ENCODE data around the gene PHLPP2. TPM values are rescaled to one million over a fixed set of nuclear protein-coding genes. Genes with fewer than 3 reads are reported as not detected.

PHLPP2 gene
- total and polyA plus RNA-seq, 2 experiments from 2014 or later = 7.4 to 15.0 TPM

DNA sequence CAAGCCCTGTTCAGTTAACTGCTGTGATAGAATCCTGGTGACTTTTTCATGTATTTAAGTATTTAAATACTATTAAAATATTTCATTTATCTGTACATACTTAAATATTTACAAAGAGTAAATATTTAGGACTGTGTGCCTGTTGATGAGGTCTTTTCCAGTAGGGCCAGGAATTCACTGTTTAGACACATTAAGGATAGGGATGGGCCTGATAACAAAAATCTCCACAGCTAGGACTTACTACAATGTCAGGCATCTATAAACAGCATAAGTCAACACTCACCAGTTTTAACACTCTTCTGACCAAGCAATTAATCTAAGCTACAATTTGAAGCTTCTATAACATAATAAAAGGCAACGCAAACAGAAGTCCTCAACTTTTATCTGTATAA lies 50.9 kb downstream of the PHLPP2 start:
- H3K36me3 ChIP-seq (replicated peaks; ENCODE audit: insufficient read depth, low read depth) = peaks cover 5% of the 10 kb centered on the region
- no peaks in the 10 kb centered on the region for H4K20me1 ChIP-seq (ENCODE audit: insufficient read depth, poor library complexity, severe bottlenecking)
- no peak for DNase-seq (ENCODE audit: low spot score)
- no peaks in the 10 kb centered on the region for H3K79me2 ChIP-seq
- no peaks in the 10 kb centered on the region for H3K9me2 ChIP-seq (replicated peaks; ENCODE audit: insufficient read depth)
- no peak overlapping the region for H3K27ac ChIP-seq
- H3K4me1 ChIP-seq (ENCODE audit: insufficient read depth) = peaks cover 16% of the 10 kb centered on the region
- no peaks in the 10 kb centered on the region for H3K9me3 ChIP-seq (ENCODE audit: low read depth)
- TF ChIP-seq CTCF (IDR thresholded peaks at IDR 0.05; ENCODE audit: poor library complexity) (no peak), EZH2 (IDR thresholded peaks at IDR 0.05; ENCODE audit: borderline replicate concordance) (no peak), EZH2phosphoT487 (IDR thresholded peaks at IDR 0.05; ENCODE audit: low read depth, severe bottlenecking, unreplicated experiment) (no peak)
- H3K27me3 ChIP-seq = no peaks in the 10 kb centered on the region
- H3K4me3 ChIP-seq = no peak overlapping the region
- WGBS (ENCODE audit: low lambda C conversion rate, missing lambda C conversion rate) = 86% methylated on average over 1 of the region's 1 CpG
- H2AFZ ChIP-seq = no peak overlapping the region
- no peak overlapping the region for H3K4me2 ChIP-seq

GRCh38 chr16:71672803-71673581 lies 51.5 kb downstream of the PHLPP2 start:
- Histone ChIP-seq H3K9me3 (ENCODE audit: low read depth) (no peaks in the 10 kb centered on the region), H3K9me2 (replicated peaks; ENCODE audit: insufficient read depth) (no peaks in the 10 kb centered on the region), H3K27ac (no peak overlapping the region), H2AFZ (no peak overlapping the region), H3K36me3 (replicated peaks; ENCODE audit: insufficient read depth, low read depth) (peaks cover 5% of the 10 kb centered on the region), H3K4me1 (ENCODE audit: insufficient read depth) (peaks cover 17% of the 10 kb centered on the region), H3K27me3 (no peaks in the 10 kb centered on the region), H4K20me1 (ENCODE audit: insufficient read depth, poor library complexity, severe bottlenecking) (no peaks in the 10 kb centered on the region), H3K4me3 (no peak overlapping the region), H3K4me2 (no peak overlapping the region), H3K79me2 (no peaks in the 10 kb centered on the region)
- TF ChIP-seq CTCF (IDR thresholded peaks at IDR 0.05; ENCODE audit: poor library complexity) (no peak), EZH2 (IDR thresholded peaks at IDR 0.05; ENCODE audit: borderline replicate concordance) (no peak), EZH2phosphoT487 (IDR thresholded peaks at IDR 0.05; ENCODE audit: low read depth, severe bottlenecking, unreplicated experiment) (no peak)
- no peak for DNase-seq (ENCODE audit: low spot score)
- WGBS (ENCODE audit: low lambda C conversion rate, missing lambda C conversion rate) = 96% methylated on average over 5 of the region's 5 CpGs

GRCh38 chr16:71672125-71672524 lies 52.4 kb downstream of the PHLPP2 start:
- Histone ChIP-seq H4K20me1 (ENCODE audit: insufficient read depth, poor library complexity, severe bottlenecking) (no peaks in the 10 kb centered on the region), H3K9me3 (ENCODE audit: low read depth) (no peaks in the 10 kb centered on the region), H3K36me3 (replicated peaks; ENCODE audit: insufficient read depth, low read depth) (peaks cover 5% of the 10 kb centered on the region), H3K27ac (no peak overlapping the region), H3K4me3 (no peak overlapping the region), H3K4me1 (ENCODE audit: insufficient read depth) (peaks cover 26% of the 10 kb centered on the region), H3K4me2 (no peak overlapping the region), H3K79me2 (no peaks in the 10 kb centered on the region), H3K27me3 (no peaks in the 10 kb centered on the region), H3K9me2 (replicated peaks; ENCODE audit: insufficient read depth) (no peaks in the 10 kb centered on the region), H2AFZ (no peak overlapping the region)
- WGBS (ENCODE audit: low lambda C conversion rate, missing lambda C conversion rate) = 62% methylated on average over 3 of the region's 3 CpGs
- TF ChIP-seq EZH2 (IDR thresholded peaks at IDR 0.05; ENCODE audit: borderline replicate concordance) (no peak), CTCF (IDR thresholded peaks at IDR 0.05; ENCODE audit: poor library complexity) (no peak), EZH2phosphoT487 (IDR thresholded peaks at IDR 0.05; ENCODE audit: low read depth, severe bottlenecking, unreplicated experiment) (no peak)
- DNase-seq (ENCODE audit: low spot score) = no peak

Measured in hepatocyte (in vitro differentiated cells).